ENCODE results near the gene RNF34. TPM values are rescaled to one million over a fixed set of nuclear protein-coding genes. Genes with fewer than 3 reads are reported as not detected.

RNF34 gene
- total RNA-seq, 1 experiment from 2014 or later: 66.4 TPM

DNA sequence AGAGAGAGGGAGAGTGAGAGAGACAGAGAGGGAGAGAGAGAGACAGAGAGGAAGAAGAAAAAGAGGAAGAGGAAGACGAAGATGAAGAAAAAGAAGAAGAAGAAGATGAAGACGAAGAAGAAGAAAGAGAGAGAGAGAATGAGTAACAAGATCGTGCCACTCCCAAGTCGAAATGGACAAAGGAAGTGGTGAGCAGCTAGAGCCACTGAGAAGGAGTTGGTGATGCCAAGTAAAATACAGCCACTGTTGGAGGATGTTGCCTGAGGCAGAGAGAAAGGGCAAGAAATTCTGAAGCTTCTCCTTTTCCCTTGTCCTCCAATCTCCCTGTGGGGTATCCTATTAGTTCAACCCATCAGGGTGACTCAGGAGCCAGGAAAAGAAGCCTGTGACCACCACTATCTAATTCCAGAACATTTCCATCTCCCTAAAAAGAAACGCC, 35.2 kb upstream of the RNF34 start:
- no peak overlapping the region for H3K9ac ChIP-seq (ENCODE audit: extremely low read depth, insufficient read length, low read length)
- no peak overlapping the region for H2AK5ac ChIP-seq (ENCODE audit: insufficient read length, low read length)
- TF ChIP-seq, protein P1, sequence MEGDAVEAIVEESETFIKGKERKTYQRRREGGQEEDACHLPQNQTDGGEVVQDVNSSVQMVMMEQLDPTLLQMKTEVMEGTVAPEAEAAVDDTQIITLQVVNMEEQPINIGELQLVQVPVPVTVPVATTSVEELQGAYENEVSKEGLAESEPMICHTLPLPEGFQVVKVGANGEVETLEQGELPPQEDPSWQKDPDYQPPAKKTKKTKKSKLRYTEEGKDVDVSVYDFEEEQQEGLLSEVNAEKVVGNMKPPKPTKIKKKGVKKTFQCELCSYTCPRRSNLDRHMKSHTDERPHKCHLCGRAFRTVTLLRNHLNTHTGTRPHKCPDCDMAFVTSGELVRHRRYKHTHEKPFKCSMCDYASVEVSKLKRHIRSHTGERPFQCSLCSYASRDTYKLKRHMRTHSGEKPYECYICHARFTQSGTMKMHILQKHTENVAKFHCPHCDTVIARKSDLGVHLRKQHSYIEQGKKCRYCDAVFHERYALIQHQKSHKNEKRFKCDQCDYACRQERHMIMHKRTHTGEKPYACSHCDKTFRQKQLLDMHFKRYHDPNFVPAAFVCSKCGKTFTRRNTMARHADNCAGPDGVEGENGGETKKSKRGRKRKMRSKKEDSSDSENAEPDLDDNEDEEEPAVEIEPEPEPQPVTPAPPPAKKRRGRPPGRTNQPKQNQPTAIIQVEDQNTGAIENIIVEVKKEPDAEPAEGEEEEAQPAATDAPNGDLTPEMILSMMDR (conservative IDR thresholded peaks at IDR 0.05): no peak
- H3K23ac ChIP-seq (ENCODE audit: insufficient read length, low read depth, low read length): no peak overlapping the region
- no peak overlapping the region for H4K8ac ChIP-seq (replicated peaks; ENCODE audit: insufficient read length, low read depth, low read length)
- 96% methylated on average over 2 of the region's 5 CpGs for WGBS (ENCODE audit: extremely low coverage, insufficient read length, low lambda C conversion rate)
- H3K4me1 Mint-ChIP-seq: no peaks in the 10 kb centered on the region
- H3K79me2 ChIP-seq (ENCODE audit: insufficient read depth, low read length): no peaks in the 10 kb centered on the region
- H3K36me3 Mint-ChIP-seq (ENCODE audit: insufficient read depth in 1 of 3, low read depth in 3 of 3): no peaks in the 10 kb centered on the region
- no peak overlapping the region for H2BK20ac ChIP-seq (ENCODE audit: low read depth, low read length, poor library complexity, severe bottlenecking)
- H4K20me1 ChIP-seq (ENCODE audit: control insufficient read depth, insufficient read depth, insufficient read length): peaks cover 4% of the 10 kb centered on the region
- H3K4me2 ChIP-seq (ENCODE audit: insufficient read depth, insufficient read length, low read length): no peak overlapping the region
- H3K79me1 ChIP-seq (ENCODE audit: insufficient read depth, low read depth, low read length, poor library complexity, severe bottlenecking): no peaks in the 10 kb centered on the region
- no peak overlapping the region for H3K18ac ChIP-seq (ENCODE audit: insufficient read length, low read depth, low read length)
- H3K27ac ChIP-seq (ENCODE audit: insufficient read length, low read depth, low read length): no peak overlapping the region
- H3K56ac ChIP-seq (ENCODE audit: insufficient read length, low read depth, low read length): no peak overlapping the region
- H3K4me3 Mint-ChIP-seq: peak overlapping the region in 1 of 2 experiments; percentile 3; a peak in 1 of 5 replicates
- no peak overlapping the region for H2BK120ac ChIP-seq (ENCODE audit: low read depth, low read length, poor library complexity, severe bottlenecking)
- H2AFZ ChIP-seq (ENCODE audit: low read length): no peak overlapping the region
- no peak overlapping the region for H2BK15ac ChIP-seq (ENCODE audit: low read depth, low read length)
- H3K27me3 Mint-ChIP-seq (ENCODE audit: low read depth): peaks cover 11% of the 10 kb centered on the region
- no peaks in the 10 kb centered on the region for H3K23me2 ChIP-seq (ENCODE audit: insufficient read length, low read depth, low read length, poor library complexity, severe bottlenecking)
- no peak overlapping the region for H2BK5ac ChIP-seq (ENCODE audit: insufficient read length, low read length)
- no peak overlapping the region for H3T11ph ChIP-seq (ENCODE audit: low read length)
- H2BK12ac ChIP-seq (ENCODE audit: insufficient read length, low read depth, low read length): no peak overlapping the region
- no peaks in the 10 kb centered on the region for H3K27me3 ChIP-seq (ENCODE audit: insufficient read depth, low read length)
- H3K14ac ChIP-seq (ENCODE audit: insufficient read depth, low read length): no peak overlapping the region
- no peak overlapping the region for H3K4ac ChIP-seq (ENCODE audit: low read depth, low read length)
- no peak overlapping the region for H4K91ac ChIP-seq (ENCODE audit: insufficient read length, low read depth, low read length)
- H3K4me1 ChIP-seq (ENCODE audit: insufficient read depth, low read length): no peaks in the 10 kb centered on the region
- H3K9me3 ChIP-seq (ENCODE audit: control insufficient read depth, low read depth, low read length): no peaks in the 10 kb centered on the region
- no peaks in the 10 kb centered on the region for H3K9me3 Mint-ChIP-seq
- no peak overlapping the region for H4K5ac ChIP-seq (ENCODE audit: insufficient read length, low read depth, low read length)
- H3K27ac Mint-ChIP-seq: no peak overlapping the region
- DNase-seq: no peak

Data from H9 (cell line).